Nephron progenitor cell (in vitro differentiated cells): Measurements from ENCODE around the gene PHF8.

Source experiments
- DNase-seq: peaks from one replicate; pipeline ENCODE4 v3.0.0; 2021
- H3K27ac Mint-ChIP-seq: 2 replicates; pipeline ENCODE4 v1.8.0; 2021; ENCODE audit warnings: mild to moderate bottlenecking, moderate library complexity, mixed read lengths
- H3K27me3 Mint-ChIP-seq: 2 replicates; pipeline ENCODE4 v1.8.0; 2021; ENCODE audit warnings: mild to moderate bottlenecking, low read depth, mixed read lengths; ENCODE audit not compliant: poor library complexity
- H3K36me3 Mint-ChIP-seq: 2 replicates; pipeline ENCODE4 v1.8.0; 2021; ENCODE audit warnings: low read depth, mixed read lengths
- H3K4me1 Mint-ChIP-seq: 2 replicates; pipeline ENCODE4 v1.8.0; 2021; ENCODE audit warnings: mixed read lengths
- H3K4me3 Mint-ChIP-seq: 2 replicates; pipeline ENCODE4 v1.8.0; 2021; ENCODE audit warnings: mild to moderate bottlenecking, moderate library complexity, mixed read lengths
- H3K9me3 Mint-ChIP-seq: 2 replicates; pipeline ENCODE4 v1.8.0; 2021; ENCODE audit warnings: mild to moderate bottlenecking, moderate library complexity, mixed read lengths
- CTCF ChIP-seq: fragments of 200-600 bp; sonication (generic); IDR thresholded peaks from 2 replicates; pipeline ENCODE4 v1.5.0; 2021; ENCODE audit warnings: antibody characterized with exemption

The PHF8 gene

GRCh38 chrX:53969540-53969939 lies 74.7 kb downstream of the PHF8 start:
- TF ChIP-seq CTCF = no peak
- H3K27me3 Mint-ChIP-seq = peaks cover 5% of the 10 kb centered on the region
- no peaks in the 10 kb centered on the region for H3K4me1 Mint-ChIP-seq
- no peak for DNase-seq
- no peak overlapping the region for H3K4me3 Mint-ChIP-seq
- no peak overlapping the region for H3K27ac Mint-ChIP-seq
- H3K9me3 Mint-ChIP-seq = peaks cover 79% of the 10 kb centered on the region
- peaks cover 86% of the 10 kb centered on the region for H3K36me3 Mint-ChIP-seq

GRCh38 chrX:53950130-53950733 lies 94.0 kb downstream of the PHF8 start:
- H3K4me1 Mint-ChIP-seq = no peaks in the 10 kb centered on the region
- H3K36me3 Mint-ChIP-seq = peaks cover 62% of the 10 kb centered on the region
- H3K9me3 Mint-ChIP-seq = peaks cover 39% of the 10 kb centered on the region
- no peak for DNase-seq
- no peak overlapping the region for H3K27ac Mint-ChIP-seq
- TF ChIP-seq CTCF = no peak
- H3K27me3 Mint-ChIP-seq = no peaks in the 10 kb centered on the region
- H3K4me3 Mint-ChIP-seq = no peak overlapping the region

GRCh38 chrX:53940180-53940579 lies 104.1 kb downstream of the PHF8 start:
- no peak for DNase-seq
- peaks cover 10% of the 10 kb centered on the region for H3K4me1 Mint-ChIP-seq
- peaks cover 2% of the 10 kb centered on the region for H3K27me3 Mint-ChIP-seq
- H3K4me3 Mint-ChIP-seq = no peak overlapping the region
- H3K27ac Mint-ChIP-seq = no peak overlapping the region
- TF ChIP-seq CTCF = no peak
- peaks cover 47% of the 10 kb centered on the region for H3K36me3 Mint-ChIP-seq
- H3K9me3 Mint-ChIP-seq = peaks cover 43% of the 10 kb centered on the region

- Mint-ChIP-seq H3K4me1 (peaks cover 10% of the 10 kb centered on the region), H3K27ac (no peak overlapping the region), H3K9me3 (peaks cover 50% of the 10 kb centered on the region), H3K27me3 (peaks cover 2% of the 10 kb centered on the region), H3K4me3 (no peak overlapping the region), H3K36me3 (peaks cover 50% of the 10 kb centered on the region)
- DNase-seq = no peak
- no peak for TF ChIP-seq CTCF
These were observed 105.1 kb downstream of the PHF8 start for GRCh38 chrX:53939127-53939526.

- peaks cover 39% of the 10 kb centered on the region for H3K9me3 Mint-ChIP-seq
- H3K4me1 Mint-ChIP-seq = no peaks in the 10 kb centered on the region
- H3K36me3 Mint-ChIP-seq = peaks cover 6% of the 10 kb centered on the region
- no peak overlapping the region for H3K4me3 Mint-ChIP-seq
- H3K27me3 Mint-ChIP-seq = no peaks in the 10 kb centered on the region
- DNase-seq = no peak
- TF ChIP-seq CTCF = no peak
- no peak overlapping the region for H3K27ac Mint-ChIP-seq
These were observed 113.5 kb downstream of the PHF8 start for GRCh38 chrX:53930515-53931380.
